A549 treated with DMSO at 1 μM for 4 hours (cell line): Measurements from ENCODE around the gene RAB25. TPM values are rescaled to one million over a fixed set of nuclear protein-coding genes. Genes with fewer than 3 reads are reported as not detected.

Experiments used
- total RNA-seq: library from RNA; stranded (reverse); fragments of 200-300 nt; extraction: Qiagen RNA extraction; gene quantifications from 5 replicates; pipeline ENCODE4 v1.2.3, GENCODE V29; 2022; ENCODE audit warnings: low read depth

RAB25 gene
- 0.14 TPM in 1 of 5 replicates, not detected in the others for total RNA-seq

GRCh38 chr1:156060937-156061636 is at the start of gene RAB25:
Gene RAB25 (plus strand): TSS chr1:156061160. CDS start chr1:156061401, 241 bp downstream.

GRCh38 chr1:156020293-156021092 is 40.5 kb upstream of the RAB25 start, which contains the start of gene SSR2:
Gene SSR2 (minus strand): TSS chr1:156020951. CDS start chr1:156020167, 784 bp downstream.

GRCh38 chr1:156053768-156054499 is 7.0 kb upstream of the RAB25 start, which contains the start of gene UBQLN4:
Gene UBQLN4 (minus strand): TSS chr1:156053798. CDS start chr1:156053701, 97 bp downstream.

GRCh38 chr1:156054500-156055280 is 6.3 kb upstream of the RAB25 start, which contains the start of gene LAMTOR2:
Gene LAMTOR2 (plus strand): TSS chr1:156054782. CDS start chr1:156054890, 108 bp downstream.

GRCh38 chr1:156082309-156083091 is 21.5 kb downstream of the RAB25 start, which contains the start of gene MEX3A:
Gene MEX3A (minus strand): TSS chr1:156082465. CDS start chr1:156081998, 467 bp downstream.

GRCh38 chr1:156114101-156114918 is 53.4 kb downstream of the RAB25 start, which contains the start of gene LMNA:
Gene LMNA (plus strand): TSS chr1:156114711. CDS start chr1:156114919, 208 bp downstream.

Other genes starting within 250 kb of the RAB25 start
- 13.7 to 17.9 TPM (median 15.4 TPM) in 5 replicates for gene GON4L, start 203.9 kb upstream of the RAB25 start, total RNA-seq
- 1.1 to 1.7 TPM (median 1.5 TPM) in 5 replicates for gene SYT11, start 201.6 kb upstream of the RAB25 start, total RNA-seq
- gene RIT1, start 149.8 kb upstream of the RAB25 start, total RNA-seq: 24.2 to 29.3 TPM (median 26.4 TPM) in 5 replicates
- gene KHDC4, start 126.7 kb upstream of the RAB25 start, total RNA-seq: 16.0 to 33.2 TPM (median 30.6 TPM) in 5 replicates
- gene RXFP4, start 119.5 kb upstream of the RAB25 start, total RNA-seq: not detected in 5 replicates
- gene ARHGEF2, start 82.6 kb upstream of the RAB25 start, total RNA-seq: 38.8 to 47.2 TPM (median 41.7 TPM) in 5 replicates
- 262 to 276 TPM (median 267 TPM) in 5 replicates for gene SSR2, start 40.2 kb upstream of the RAB25 start, total RNA-seq
- 38.5 to 48.6 TPM (median 41.7 TPM) in 5 replicates for gene UBQLN4, start 7.4 kb upstream of the RAB25 start, total RNA-seq
- 146 to 158 TPM (median 152 TPM) in 5 replicates for gene LAMTOR2, start 6.4 kb upstream of the RAB25 start, total RNA-seq
- 1.4 to 3.0 TPM (median 2.5 TPM) in 5 replicates for gene MEX3A, start 21.3 kb downstream of the RAB25 start, total RNA-seq
- gene LMNA, start 53.6 kb downstream of the RAB25 start, total RNA-seq: 658 to 735 TPM (median 680 TPM) in 5 replicates
- 0.32 to 0.69 TPM (median 0.44 TPM) in 5 replicates for gene SEMA4A, start 92.4 kb downstream of the RAB25 start, total RNA-seq
- 27.7 to 35.1 TPM (median 29.0 TPM) in 5 replicates for gene SLC25A44, start 132.9 kb downstream of the RAB25 start, total RNA-seq
- gene PMF1, start 151.8 kb downstream of the RAB25 start, total RNA-seq: 54.6 to 65.6 TPM (median 58.8 TPM) in 5 replicates
- gene BGLAP, start 181.0 kb downstream of the RAB25 start, total RNA-seq: 0.40 to 0.53 TPM (median 0.46 TPM) in 3 of 5 replicates, not detected in the others
- 3.2 to 3.9 TPM (median 3.8 TPM) in 5 replicates for gene PAQR6, start 186.9 kb downstream of the RAB25 start, total RNA-seq
- gene SMG5, start 221.7 kb downstream of the RAB25 start, total RNA-seq: 44.5 to 51.9 TPM (median 50.1 TPM) in 5 replicates
- gene TMEM79, start 223.2 kb downstream of the RAB25 start, total RNA-seq: 5.4 to 10.2 TPM (median 8.3 TPM) in 5 replicates
- 35.7 to 51.2 TPM (median 47.4 TPM) in 5 replicates for gene GLMP, start 234.5 kb downstream of the RAB25 start, total RNA-seq
- not detected in 5 replicates for gene VHLL, start 238.1 kb downstream of the RAB25 start, total RNA-seq